HG03280 (cell line): Measurements from ENCODE around the gene IRF3.
"Not testable (repeated sequence)": the region's sequence is repeated elsewhere in the genome, so short reads cannot be mapped to it uniquely, and the experiment has no call there.

Experiments used
- ATAC-seq: cut with Tn5 transposase; IDR thresholded peaks from one replicate; pipeline ENCODE4 v1.9.1; 2021; ENCODE audit warnings: mild to moderate bottlenecking, moderate library complexity; ENCODE audit not compliant: unreplicated experiment

IRF3 gene

GRCh38 chr19:49651029-49651819 is 14.4 kb downstream of the IRF3 start:
- no peak for ATAC-seq

- ATAC-seq = no peak
These were observed 19.1 kb downstream of the IRF3 start for GRCh38 chr19:49646586-49646985.

GRCh38 chr19:49645995-49646394 is 19.7 kb downstream of the IRF3 start:
- no peak for ATAC-seq

GRCh38 chr19:49645592-49645991 is 20.1 kb downstream of the IRF3 start:
- ATAC-seq = no peak

GRCh38 chr19:49643466-49643865 is 22.2 kb downstream of the IRF3 start:
- ATAC-seq = no peak

- no peak for ATAC-seq
These were observed 23.1 kb downstream of the IRF3 start for GRCh38 chr19:49642492-49643035.

- peak; percentile 67 for ATAC-seq
These were observed 23.8 kb downstream of the IRF3 start, which contains the start of gene SCAF1 for GRCh38 chr19:49641688-49642491. SCAF1 (plus strand) TSS chr19:49642209; CDS start chr19:49645027, 2,818 bp downstream.

GRCh38 chr19:49640113-49640898 is 25.4 kb downstream of the IRF3 start, which contains the start of gene RRAS:
RRAS (minus strand) TSS chr19:49640143; CDS start chr19:49640098, 45 bp downstream.
- ATAC-seq = peak; percentile 57

- ATAC-seq = no peak
These were observed 26.1 kb downstream of the IRF3 start for GRCh38 chr19:49639401-49640112.

GRCh38 chr19:49637821-49638738 is 27.6 kb downstream of the IRF3 start:
- ATAC-seq = no peak

- no peak for ATAC-seq
These were observed 29.3 kb downstream of the IRF3 start for GRCh38 chr19:49636233-49636932.

- no peak for ATAC-seq
These were observed 30.0 kb downstream of the IRF3 start for GRCh38 chr19:49635530-49636232.

- not testable (repeated sequence) for ATAC-seq
These were observed 32.4 kb downstream of the IRF3 start for GRCh38 chr19:49633273-49633672.

GRCh38 chr19:49632576-49632975 is 33.1 kb downstream of the IRF3 start:
- ATAC-seq = no peak

GRCh38 chr19:49631610-49632192 is 34.0 kb downstream of the IRF3 start:
- ATAC-seq = no peak

- no peak for ATAC-seq
These were observed 34.6 kb downstream of the IRF3 start for GRCh38 chr19:49631014-49631588.

- ATAC-seq = no peak
These were observed 36.0 kb downstream of the IRF3 start for GRCh38 chr19:49629659-49630058.
